PFSK-1 (cell line): ENCODE results near the gene PRSS16.

ENCODE experiments used
- FOXP2 ChIP-seq: optimal IDR thresholded peaks from 2 replicates; pipeline ENCODE3; 2011; ENCODE audit warnings: borderline replicate concordance, control low read depth, inconsistent platforms; ENCODE audit not compliant: insufficient read depth; ENCODE audit errors: extremely low read length, extremely low read depth
- POLR2AphosphoS5 ChIP-seq: IDR thresholded peaks from 2 replicates; pipeline ENCODE4 v1.6.1; 2012; ENCODE audit warnings: low read depth, mild to moderate bottlenecking, control low read depth, low read length, moderate library complexity
- REST ChIP-seq, 2 experiments: IDR thresholded peaks; 2 replicates each; pipeline versions ENCODE4 v1.6.1 to v1.8.0; 2011 to 2012; ENCODE audit warnings: low read depth in 2 of 2, low read length in 2 of 2, control low read depth in 1 of 2, inconsistent platforms in 1 of 2, mild to moderate bottlenecking in 1 of 2, moderate library complexity in 1 of 2; ENCODE audit not compliant: insufficient read depth in 1 of 2
- SIN3A ChIP-seq: IDR thresholded peaks from 2 replicates; pipeline ENCODE4 v1.6.1; 2012; ENCODE audit warnings: mild to moderate bottlenecking, low read length, moderate library complexity, borderline replicate concordance; ENCODE audit not compliant: insufficient read depth
- TAF1 ChIP-seq: IDR thresholded peaks from 2 replicates; pipeline ENCODE4 v1.6.1; 2012; ENCODE audit warnings: low read length, control low read depth, borderline replicate concordance; ENCODE audit not compliant: insufficient read depth

- TF ChIP-seq TAF1 = no peak
- TF ChIP-seq REST (IDR thresholded peaks at IDR 0.05; ENCODE audit: insufficient read depth in 1 of 2, low read depth in 2 of 2, low read length in 2 of 2) = no peak
- no peak for TF ChIP-seq SIN3A
- no peak for TF ChIP-seq POLR2AphosphoS5
- TF ChIP-seq FOXP2 = no peak
Measured at GRCh38 chr6:27290850-27291208, 43.3 kb downstream of the PRSS16 start.
